HCT116 (cell line): ENCODE results near the gene ZEB1.

Experiments
- CEBPB ChIP-seq: IDR thresholded peaks from 2 replicates; pipeline ENCODE4 v1.6.1; 2012; ENCODE audit warnings: low read depth
- CTCF ChIP-seq, 3 experiments: fragments of 200-600 bp in 1 of 3; sonication (generic) in 1 of 3; IDR thresholded peaks in 2 of 3; conservative IDR thresholded peaks in 1 of 3; 2 replicates each; pipeline ENCODE4 v1.5.1; 2012 to 2017; ENCODE audit warnings: low read depth in 2 of 3, low read length in 2 of 3, antibody characterized with exemption in 1 of 3, borderline replicate concordance in 1 of 3, control low read depth in 1 of 3, mild to moderate bottlenecking in 1 of 3, mixed read lengths in 1 of 3, mixed run types in 1 of 3, moderate library complexity in 1 of 3; ENCODE audit not compliant: insufficient read depth in 1 of 3
- EGR1 ChIP-seq: IDR thresholded peaks from 2 replicates; pipeline ENCODE4 v1.6.1; 2012; ENCODE audit warnings: low read depth
- ELF1 ChIP-seq: IDR thresholded peaks from 2 replicates; pipeline ENCODE4 v1.6.1; 2012; ENCODE audit warnings: low read depth, borderline replicate concordance
- EZH2 ChIP-seq: fragments of 200-600 bp; sonication (generic); IDR thresholded peaks from 2 replicates; pipeline ENCODE4 v1.6.1; 2017; ENCODE audit warnings: antibody characterized with exemption, mixed run types
- EZH2phosphoT487 ChIP-seq: fragments of 200-600 bp; IDR thresholded peaks from 2 replicates; pipeline ENCODE4 v1.6.1; 2018; ENCODE audit warnings: antibody characterized with exemption, borderline replicate concordance
- JUND ChIP-seq: IDR thresholded peaks from 2 replicates; pipeline ENCODE4 v1.6.1; 2012
- MAX ChIP-seq: IDR thresholded peaks from 2 replicates; pipeline ENCODE4 v1.6.1; 2012
- POLR2A ChIP-seq: IDR thresholded peaks from 2 replicates; pipeline ENCODE4 v1.7.0; 2011; ENCODE audit warnings: borderline replicate concordance; ENCODE audit not compliant: insufficient read depth, insufficient read length; ENCODE audit errors: extremely low read depth
- RAD21 ChIP-seq: IDR thresholded peaks from 2 replicates; pipeline ENCODE4 v1.6.1; 2012; ENCODE audit warnings: low read depth, mild to moderate bottlenecking
- YY1 ChIP-seq: IDR thresholded peaks from 2 replicates; pipeline ENCODE4 v1.6.1; 2011; ENCODE audit warnings: low read length, low read depth, moderate library complexity, mild to moderate bottlenecking; ENCODE audit not compliant: insufficient replicate concordance; ENCODE audit errors: extremely low read depth
- ZNF274 ChIP-seq: fragments of 200-500 bp; sonication (Bioruptor generic); IDR thresholded peaks from 2 replicates; pipeline ENCODE4 v1.6.1; 2014; ENCODE audit warnings: mild to moderate bottlenecking, low read depth, low read length, inconsistent platforms
- TF ChIP-seq, protein P1 (sequence below): IDR thresholded peaks from 2 replicates; pipeline ENCODE4 v1.6.1; 2011; ENCODE audit warnings: mild to moderate bottlenecking, low read length, moderate library complexity; ENCODE audit not compliant: insufficient replicate concordance; ENCODE audit errors: extremely low read depth

- no peak for TF ChIP-seq CTCF (IDR thresholded peaks at IDR 0.05 in 2 of 3, conservative IDR thresholded peaks at IDR 0.05 in 1 of 3; ENCODE audit: borderline replicate concordance in 1 of 3, insufficient read depth in 1 of 3, low read depth in 2 of 3, low read length in 2 of 3)
- TF ChIP-seq YY1, result no peak
- no peak for TF ChIP-seq MAX
- no peak for TF ChIP-seq EGR1
- no peak for TF ChIP-seq CEBPB
- TF ChIP-seq JUND, result no peak
- TF ChIP-seq ZNF274, result no peak
- TF ChIP-seq, protein P1, sequence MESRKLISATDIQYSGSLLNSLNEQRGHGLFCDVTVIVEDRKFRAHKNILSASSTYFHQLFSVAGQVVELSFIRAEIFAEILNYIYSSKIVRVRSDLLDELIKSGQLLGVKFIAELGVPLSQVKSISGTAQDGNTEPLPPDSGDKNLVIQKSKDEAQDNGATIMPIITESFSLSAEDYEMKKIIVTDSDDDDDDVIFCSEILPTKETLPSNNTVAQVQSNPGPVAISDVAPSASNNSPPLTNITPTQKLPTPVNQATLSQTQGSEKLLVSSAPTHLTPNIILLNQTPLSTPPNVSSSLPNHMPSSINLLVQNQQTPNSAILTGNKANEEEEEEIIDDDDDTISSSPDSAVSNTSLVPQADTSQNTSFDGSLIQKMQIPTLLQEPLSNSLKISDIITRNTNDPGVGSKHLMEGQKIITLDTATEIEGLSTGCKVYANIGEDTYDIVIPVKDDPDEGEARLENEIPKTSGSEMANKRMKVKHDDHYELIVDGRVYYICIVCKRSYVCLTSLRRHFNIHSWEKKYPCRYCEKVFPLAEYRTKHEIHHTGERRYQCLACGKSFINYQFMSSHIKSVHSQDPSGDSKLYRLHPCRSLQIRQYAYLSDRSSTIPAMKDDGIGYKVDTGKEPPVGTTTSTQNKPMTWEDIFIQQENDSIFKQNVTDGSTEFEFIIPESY, result no peak
- no peak for TF ChIP-seq POLR2A
- TF ChIP-seq EZH2, result no peak
- no peak for TF ChIP-seq EZH2phosphoT487
- TF ChIP-seq RAD21, result no peak
- TF ChIP-seq ELF1, result no peak
Measured at GRCh38 chr10:31294558-31294957, 24.5 kb upstream of the ZEB1 start.
